HL-60/S4 treated with phorbol 12-myristate 13-acetate at 8.2 ng/mL for 4 days and 3 days (cell line): ENCODE results near the gene ARL4A.

Experiments used
- in situ Hi-C: fragments of 300-500 bp; cut with MboI; formaldehyde crosslinking; loops from 2 replicates; pipeline ENCODE4 v1.15.0; 2022; ENCODE audit warnings: low sequenced_read_pairs

Gene ARL4A

GRCh38 chr7:12694817-12695216 lies 7.4 kb downstream of the ARL4A start:
- in situ Hi-C loops, result loop anchor here (25.0 kb wide), 2 partner anchors 367 to 567 kb away; no protein-coding TSS in a partner anchor

- in situ Hi-C loops, result loop anchor here (25.0 kb wide), 2 partner anchors 366 to 566 kb away; no protein-coding TSS in a partner anchor
Observed at GRCh38 chr7:12695965-12696364, 8.5 kb downstream of the ARL4A start.

- in situ Hi-C loops, result loop anchor here (25.0 kb wide), 2 partner anchors 363 to 563 kb away; no protein-coding TSS in a partner anchor
Observed at GRCh38 chr7:12699299-12699698, 11.9 kb downstream of the ARL4A start.

DNA sequence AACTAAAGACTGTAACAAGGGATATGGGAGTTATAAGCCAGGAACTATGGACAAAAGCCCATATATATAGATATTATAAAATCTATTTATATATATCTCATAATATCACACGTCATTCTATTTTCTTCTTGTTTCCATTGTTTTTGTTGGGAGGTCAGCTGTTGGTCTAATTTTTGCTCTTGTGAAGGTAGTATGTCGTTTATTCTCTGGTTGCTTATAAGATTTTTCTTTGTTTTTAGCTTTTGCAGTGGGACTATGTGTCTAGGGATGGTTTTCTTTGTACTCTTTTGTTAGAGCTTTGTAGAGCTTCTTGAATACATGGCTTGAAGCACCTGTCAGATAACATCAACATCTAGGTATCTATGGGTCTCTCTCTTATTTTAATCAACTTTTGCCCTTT lies 14.0 kb downstream of the ARL4A start:
- in situ Hi-C loops, result no loop called here

- in situ Hi-C loops, result no loop called here
Observed at GRCh38 chr7:12703881-12704280, 16.4 kb downstream of the ARL4A start.

- in situ Hi-C loops, result no loop called here
Observed at GRCh38 chr7:12705878-12706277, 18.4 kb downstream of the ARL4A start.

- in situ Hi-C loops, result no loop called here
Observed at GRCh38 chr7:12706900-12707536, 19.6 kb downstream of the ARL4A start.

DNA sequence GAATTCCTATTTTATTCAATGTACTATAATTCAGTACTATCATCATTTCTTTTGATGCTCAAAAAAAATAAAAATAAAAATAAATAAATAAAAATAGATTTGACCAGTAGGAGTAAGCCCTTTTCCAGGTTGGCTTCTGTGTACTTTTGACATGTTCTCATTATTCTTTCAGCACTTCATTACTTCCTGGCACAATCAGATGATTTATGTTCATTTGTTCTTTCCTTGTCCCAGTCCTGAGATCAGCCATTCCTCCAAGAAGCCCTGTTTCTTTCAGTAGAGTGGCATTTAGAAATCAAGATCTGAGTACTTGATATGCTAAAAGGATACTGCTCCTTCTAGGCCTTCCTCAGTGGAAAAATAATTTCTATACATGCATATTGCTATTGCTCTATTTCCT lies 20.9 kb downstream of the ARL4A start:
- in situ Hi-C loops, result no loop called here

GRCh38 chr7:12709726-12710502 lies 22.5 kb downstream of the ARL4A start:
- in situ Hi-C loops, result no loop called here

DNA sequence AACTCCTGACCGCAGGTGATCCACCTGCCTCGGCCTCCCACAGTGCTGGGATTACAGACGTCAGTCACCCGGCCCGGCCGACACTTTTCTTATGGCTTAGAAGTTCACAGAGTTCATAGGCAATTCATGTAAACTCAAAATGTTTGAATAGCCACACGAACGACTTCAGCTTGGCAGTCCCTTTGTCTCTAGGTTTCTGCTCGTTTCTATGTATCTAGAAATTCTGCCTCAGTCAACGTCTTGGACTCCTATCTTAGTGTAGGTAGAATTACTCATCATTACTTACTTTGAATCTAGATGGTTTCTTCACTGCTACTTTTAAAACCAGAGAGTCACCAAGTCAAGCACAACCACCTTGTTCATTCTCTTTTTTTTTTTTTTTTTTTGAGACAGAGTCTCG lies 23.7 kb downstream of the ARL4A start:
- in situ Hi-C loops, result no loop called here

GRCh38 chr7:12712236-12712635 lies 24.8 kb downstream of the ARL4A start:
- in situ Hi-C loops, result no loop called here

- in situ Hi-C loops, result no loop called here
Observed at GRCh38 chr7:12713625-12714378, 26.4 kb downstream of the ARL4A start.

GRCh38 chr7:12714379-12714737 lies 26.9 kb downstream of the ARL4A start:
- in situ Hi-C loops, result no loop called here

DNA sequence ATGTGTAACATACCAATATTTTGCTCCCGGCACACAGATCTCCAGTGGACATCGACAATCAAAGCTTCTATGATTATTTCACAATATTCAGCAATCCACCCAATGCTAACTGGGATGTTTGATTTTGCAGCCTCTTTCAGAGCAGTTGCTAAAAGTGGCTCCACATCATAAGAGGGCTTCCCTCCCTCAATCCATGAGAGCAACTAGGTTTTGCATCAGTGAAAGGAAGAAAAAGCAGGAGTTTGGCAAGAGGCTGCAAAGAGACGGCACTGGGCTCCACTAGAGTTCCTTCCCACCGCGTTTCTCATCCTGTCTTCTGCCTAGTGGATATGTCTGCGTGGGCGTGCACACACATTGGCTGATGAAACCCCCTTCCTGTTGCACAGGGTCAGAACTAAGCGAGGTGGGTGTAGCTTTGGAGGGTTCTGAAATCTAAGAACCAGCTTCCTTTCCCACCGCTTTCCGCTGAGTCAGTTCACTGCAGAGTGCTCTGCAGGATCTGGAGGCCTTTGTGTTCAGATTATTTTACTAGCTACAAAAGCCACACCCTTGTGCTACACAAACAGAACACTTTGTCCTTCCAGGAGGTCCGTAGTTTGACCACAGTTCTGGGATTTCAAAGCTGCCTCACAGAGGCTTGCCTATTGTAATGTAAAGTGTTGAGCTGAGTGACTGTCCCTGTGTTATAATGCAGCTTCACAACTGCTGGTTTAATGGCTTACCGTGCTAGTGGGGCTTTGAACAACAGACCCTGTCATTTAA lies 28.1 kb downstream of the ARL4A start:
- in situ Hi-C loops, result no loop called here

GRCh38 chr7:12716134-12716681 lies 28.8 kb downstream of the ARL4A start:
- in situ Hi-C loops, result no loop called here

DNA sequence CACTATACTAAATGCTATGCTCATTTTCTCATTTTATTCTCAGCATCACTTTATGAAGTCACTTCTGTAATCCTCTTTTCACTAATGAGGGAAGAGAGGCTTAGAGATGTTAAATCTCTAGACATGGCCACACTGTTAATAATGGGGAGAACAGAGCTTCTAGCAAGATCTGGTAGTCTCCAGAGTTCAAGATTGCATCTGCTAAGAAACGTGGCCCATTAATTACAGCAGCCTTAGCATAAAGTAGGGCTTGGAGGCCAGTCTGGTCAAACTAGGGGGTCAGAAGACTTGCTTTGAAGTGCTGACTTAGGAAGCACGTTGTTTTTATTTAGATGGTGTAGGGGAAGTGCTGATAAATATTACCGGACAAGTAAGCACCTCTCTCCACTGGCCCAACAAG lies 29.3 kb downstream of the ARL4A start:
- in situ Hi-C loops, result no loop called here

GRCh38 chr7:12719141-12719919 lies 31.9 kb downstream of the ARL4A start:
- in situ Hi-C loops, result no loop called here

DNA sequence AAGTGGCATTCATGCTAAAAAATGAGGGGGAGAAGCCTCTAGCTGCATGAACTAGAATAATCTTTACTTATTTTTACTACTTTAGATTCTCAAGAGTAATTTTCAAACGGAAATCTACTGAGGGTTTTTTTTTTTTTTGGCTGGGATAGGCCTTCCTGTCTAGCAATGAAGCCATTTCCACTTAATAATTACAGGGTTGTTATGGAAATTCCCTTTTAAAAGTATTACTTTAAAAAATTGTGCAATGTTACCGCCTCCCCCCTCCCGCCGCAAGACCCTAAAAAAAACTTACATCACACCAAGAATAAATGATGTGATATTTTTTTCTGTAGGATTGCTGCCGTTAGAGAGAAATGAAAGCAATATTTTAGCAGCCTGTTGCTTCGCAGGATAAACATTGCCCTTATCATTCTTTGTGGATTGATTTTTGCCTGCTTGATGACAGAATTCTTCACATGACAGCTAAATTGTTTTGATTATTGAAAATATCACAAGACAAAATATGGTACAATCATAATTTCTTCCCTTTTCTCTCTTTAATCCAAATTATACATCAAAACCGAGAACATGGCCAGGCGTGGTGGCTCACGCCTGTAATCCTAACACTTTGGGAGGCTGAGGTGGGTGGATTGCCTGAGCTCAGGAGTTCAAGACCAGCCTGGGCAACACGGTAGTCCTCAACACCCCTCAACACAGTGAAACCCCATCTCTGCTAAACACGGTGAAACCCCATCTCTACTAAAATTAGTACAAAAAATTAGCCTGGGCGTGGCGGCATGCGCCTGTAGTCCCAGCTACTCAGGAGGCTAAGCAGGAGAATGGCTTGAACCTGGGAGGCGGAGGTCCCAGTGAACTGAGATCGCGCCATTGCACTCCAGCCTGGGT lies 32.8 kb downstream of the ARL4A start:
- in situ Hi-C loops, result no loop called here

DNA sequence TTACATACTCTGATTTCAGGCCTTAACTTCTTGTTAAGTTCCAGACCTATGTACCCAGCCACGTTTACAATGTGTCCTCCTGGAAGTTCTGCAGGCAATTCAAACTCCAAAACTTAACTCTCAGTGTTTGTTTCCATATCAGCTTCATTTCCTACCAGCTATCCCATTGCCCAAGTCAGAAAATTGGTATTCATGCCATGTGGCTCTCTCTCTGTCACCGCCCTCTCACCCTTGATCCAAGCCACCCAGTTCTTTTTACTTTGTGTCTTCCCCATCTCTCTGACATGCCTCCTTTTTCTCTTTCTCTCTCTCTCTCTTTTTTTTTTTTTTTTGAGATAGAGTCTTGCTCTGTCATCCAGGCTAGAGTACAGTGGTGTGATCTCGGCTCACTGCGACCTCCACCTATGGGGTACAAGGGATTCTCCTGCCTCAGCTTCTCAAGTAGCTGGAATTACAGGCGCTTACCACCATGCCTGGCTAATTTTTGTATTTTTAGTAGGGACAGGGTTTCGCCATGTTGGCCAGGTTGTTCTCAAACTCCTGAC lies 33.9 kb downstream of the ARL4A start:
- in situ Hi-C loops, result no loop called here
